Measurements from ENCODE around the gene NUP93. TPM values are rescaled to one million over a fixed set of nuclear protein-coding genes. Genes with fewer than 3 reads are reported as not detected.

NUP93 gene
- total RNA-seq, 1 experiment from 2014 or later, result 144 TPM

DNA sequence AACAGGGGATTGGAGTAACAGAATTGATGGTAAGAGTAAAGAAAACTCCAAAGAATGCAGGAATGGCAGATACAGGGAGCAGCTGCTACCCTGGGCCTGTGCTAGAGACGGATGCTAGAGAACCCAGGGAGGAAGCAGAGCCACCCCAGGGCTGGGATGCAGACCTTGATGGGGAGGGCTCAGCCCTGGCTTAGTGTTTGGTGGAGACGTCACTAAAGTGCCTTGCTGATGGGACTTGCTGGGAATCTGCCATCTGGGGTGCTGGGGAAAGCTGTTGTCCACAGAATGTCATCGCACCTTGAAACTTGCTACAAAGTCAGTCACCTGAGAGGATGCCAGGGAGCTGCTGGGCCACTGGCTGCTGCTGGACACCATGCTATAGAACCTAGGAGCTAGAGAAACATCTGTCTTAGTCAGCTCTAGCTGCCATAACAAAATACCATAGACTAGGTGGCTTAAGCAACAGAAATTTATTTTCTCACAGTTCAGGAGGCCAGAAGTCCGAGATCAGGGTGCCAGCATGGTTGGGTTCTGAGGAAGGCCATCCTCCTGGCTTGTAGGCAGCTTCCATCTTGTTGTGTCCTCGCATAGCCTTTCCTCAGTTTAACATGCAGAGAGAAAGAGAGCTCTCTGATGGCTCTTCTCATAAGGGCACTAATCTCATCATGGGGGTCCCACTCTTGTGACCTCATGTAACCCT, 32.3 kb upstream of the NUP93 start:
- Histone ChIP-seq H2AFZ (ENCODE audit: low read depth, low read length, poor library complexity, severe bottlenecking) (no peak overlapping the region), H3K9ac (ENCODE audit: low read length) (no peak overlapping the region), H3K9me2 (ENCODE audit: insufficient read depth) (no peaks in the 10 kb centered on the region), H3K9me3 (ENCODE audit: control insufficient read depth in 1 of 2, insufficient read depth in 1 of 2, low read depth in 1 of 2, low read length in 2 of 2) (no peaks in the 10 kb centered on the region), H3K4me2 (ENCODE audit: low read length) (no peak overlapping the region), H3K27me3 (ENCODE audit: insufficient read depth, low read length) (no peaks in the 10 kb centered on the region), H4K20me1 (ENCODE audit: insufficient read depth) (no peaks in the 10 kb centered on the region), H3K36me3 (ENCODE audit: control insufficient read depth in 1 of 2, insufficient read depth in 2 of 2, low read length in 2 of 2) (no peaks in the 10 kb centered on the region), H3K79me2 (ENCODE audit: insufficient read depth, low read length) (no peaks in the 10 kb centered on the region), H3K4me3 (replicated peaks in 1 of 2; ENCODE audit: low read depth in 1 of 2, low read length in 2 of 2) (no peak overlapping the region), H3K27ac (ENCODE audit: low read depth, low read length) (no peak overlapping the region), H3K4me1 (ENCODE audit: control insufficient read depth in 1 of 2, insufficient read depth in 2 of 2, low read length in 2 of 2) (peaks cover 2 to 15% of the 10 kb centered on the region in 2 experiments; a peak in 3 of 4 replicates)
- TF ChIP-seq, protein P1, sequence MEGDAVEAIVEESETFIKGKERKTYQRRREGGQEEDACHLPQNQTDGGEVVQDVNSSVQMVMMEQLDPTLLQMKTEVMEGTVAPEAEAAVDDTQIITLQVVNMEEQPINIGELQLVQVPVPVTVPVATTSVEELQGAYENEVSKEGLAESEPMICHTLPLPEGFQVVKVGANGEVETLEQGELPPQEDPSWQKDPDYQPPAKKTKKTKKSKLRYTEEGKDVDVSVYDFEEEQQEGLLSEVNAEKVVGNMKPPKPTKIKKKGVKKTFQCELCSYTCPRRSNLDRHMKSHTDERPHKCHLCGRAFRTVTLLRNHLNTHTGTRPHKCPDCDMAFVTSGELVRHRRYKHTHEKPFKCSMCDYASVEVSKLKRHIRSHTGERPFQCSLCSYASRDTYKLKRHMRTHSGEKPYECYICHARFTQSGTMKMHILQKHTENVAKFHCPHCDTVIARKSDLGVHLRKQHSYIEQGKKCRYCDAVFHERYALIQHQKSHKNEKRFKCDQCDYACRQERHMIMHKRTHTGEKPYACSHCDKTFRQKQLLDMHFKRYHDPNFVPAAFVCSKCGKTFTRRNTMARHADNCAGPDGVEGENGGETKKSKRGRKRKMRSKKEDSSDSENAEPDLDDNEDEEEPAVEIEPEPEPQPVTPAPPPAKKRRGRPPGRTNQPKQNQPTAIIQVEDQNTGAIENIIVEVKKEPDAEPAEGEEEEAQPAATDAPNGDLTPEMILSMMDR (IDR thresholded peaks at IDR 0.05 in 2 of 3, conservative IDR thresholded peaks at IDR 0.05 in 1 of 3; ENCODE audit: borderline replicate concordance in 1 of 3, insufficient read depth in 1 of 3, low read depth in 2 of 3, low read length in 2 of 3), result no peak
- TF ChIP-seq, protein P2, sequence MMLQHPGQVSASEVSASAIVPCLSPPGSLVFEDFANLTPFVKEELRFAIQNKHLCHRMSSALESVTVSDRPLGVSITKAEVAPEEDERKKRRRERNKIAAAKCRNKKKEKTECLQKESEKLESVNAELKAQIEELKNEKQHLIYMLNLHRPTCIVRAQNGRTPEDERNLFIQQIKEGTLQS (IDR thresholded peaks at IDR 0.05), result no peak
- TF ChIP-seq ELF1 (IDR thresholded peaks at IDR 0.05; ENCODE audit: borderline replicate concordance, low read depth) (no peak), SP1 (IDR thresholded peaks at IDR 0.05; ENCODE audit: low read depth) (no peak), ZFX (IDR thresholded peaks at IDR 0.05) (no peak), YY1 (IDR thresholded peaks at IDR 0.05; ENCODE audit: extremely low read depth, insufficient replicate concordance, low read depth, low read length) (no peak), ZBTB33 (IDR thresholded peaks at IDR 0.05; ENCODE audit: extremely low read depth, insufficient replicate concordance, low read length) (no peak), ZNF274 (IDR thresholded peaks at IDR 0.05; ENCODE audit: low read depth, low read length) (no peak), JUND (IDR thresholded peaks at IDR 0.05) (no peak), POLR2AphosphoS5 (IDR thresholded peaks at IDR 0.05; ENCODE audit: low read depth, low read length) (no peak), CEBPB (IDR thresholded peaks at IDR 0.05; ENCODE audit: low read depth) (no peak), EGR1 (IDR thresholded peaks at IDR 0.05; ENCODE audit: low read depth) (no peak), RAD21 (IDR thresholded peaks at IDR 0.05; ENCODE audit: low read depth) (no peak), SRF (IDR thresholded peaks at IDR 0.05; ENCODE audit: low read depth) (no peak), EZH2 (IDR thresholded peaks at IDR 0.05) (no peak), SIN3A (IDR thresholded peaks at IDR 0.05; ENCODE audit: low read depth) (no peak), POLR2A (IDR thresholded peaks at IDR 0.05; ENCODE audit: borderline replicate concordance, extremely low read depth, insufficient read depth, insufficient read length) (no peak), CBX3 (IDR thresholded peaks at IDR 0.05; ENCODE audit: low read depth) (no peak)
- TF ChIP-seq, protein P3, sequence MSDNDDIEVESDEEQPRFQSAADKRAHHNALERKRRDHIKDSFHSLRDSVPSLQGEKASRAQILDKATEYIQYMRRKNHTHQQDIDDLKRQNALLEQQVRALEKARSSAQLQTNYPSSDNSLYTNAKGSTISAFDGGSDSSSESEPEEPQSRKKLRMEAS (IDR thresholded peaks at IDR 0.05), result no peak
- ChIA-PET RAD21 (ENCODE audit: low non-redundant PET in 1 of 2, low total read pairs in 2 of 2, uncharacterized antibody in 2 of 2, unreplicated experiment in 2 of 2) (no interaction called here), CTCF (no interaction called here), POLR2A (interaction anchor here (1.1 kb wide), 1 partner anchor 15 kb away, joined by 3 read pairs; no protein-coding TSS in a partner anchor)
- DNase-seq (ENCODE audit: low read depth, low spot score) (no peak), ATAC-seq (no peak)
- intact Hi-C loops (cut with micrococcal nuclease), result no loop called here
- BruUV-seq (replicated peaks), result no TSS peak

Data from HCT116 (cell line).